Psoas muscle (tissue), 8 donors: ENCODE results near the gene TRMT2A. TPM values are rescaled to one million over a fixed set of nuclear protein-coding genes. Genes with fewer than 3 reads are reported as not detected.

Source experiments
- ATAC-seq, 4 donors: fragments of 200-7000 bp; cut with Tn5 transposase; one replicate each; pipeline ENCODE4 v1.9.1; 2020; ENCODE audit warnings: moderate library complexity in 3 of 4, mild to moderate bottlenecking in 2 of 4
- DNase-seq, 2 donors: peaks; one replicate each; pipeline ENCODE4 v3.0.0-alpha.2; 2020
- H3K27ac ChIP-seq: fragments of 200-600 bp; one replicate; pipeline ENCODE4 v1.8.0; 2022
- H3K27me3 ChIP-seq, 3 donors: fragments of 200-600 bp in 1 of 3; one replicate each; pipeline versions ENCODE4 v1.6.1 to v1.8.0; 2013 to 2022; ENCODE audit warnings: low read length in 2 of 3, mild to moderate bottlenecking in 2 of 3, moderate library complexity in 1 of 3; ENCODE audit not compliant: insufficient read depth in 3 of 3
- H3K36me3 ChIP-seq, 2 donors: fragments of 200-600 bp in 1 of 2; one replicate each; pipeline versions ENCODE4 v1.6.1 to v1.8.0; 2013 to 2022; ENCODE audit warnings: low read depth in 1 of 2, mild to moderate bottlenecking in 1 of 2, moderate library complexity in 1 of 2; ENCODE audit not compliant: insufficient read depth in 1 of 2
- H3K4me1 ChIP-seq: fragments of 200-600 bp; one replicate; pipeline ENCODE4 v1.8.0; 2022
- H3K4me3 ChIP-seq: fragments of 200-600 bp; one replicate; pipeline ENCODE4 v1.8.0; 2022; ENCODE audit warnings: mild to moderate bottlenecking
- H3K9me3 ChIP-seq: fragments of 200-600 bp; one replicate; pipeline ENCODE4 v1.8.0; 2022
- CTCF ChIP-seq: fragments of 200-600 bp; IDR thresholded peaks from one replicate; pipeline ENCODE4 v1.8.0; 2022; ENCODE audit warnings: antibody characterized with exemption
- WGBS, 3 donors: extraction: QIAGEN DNeasy Blood & Tissue Kit; methylation state at CpG; one replicate each; pipeline versions ENCODE4 v1.1.6 to v1.1.7; 2013; 5-methylcytosine and 5-hydroxymethylcytosine counted together
- intact Hi-C, 2 donors: fragments of 100-400 bp; cut with DNase I; formaldehyde crosslinking; loops; one replicate each; pipeline versions ENCODE4 v1.11.0 to v1.14.2; 2022
- polyA plus RNA-seq, 3 donors: library from polyadenylated mRNA; stranded (reverse); fragments of 200-250 nt; gene quantifications; one replicate each; pipeline ENCODE4 v1.2.3, GENCODE V29; 2013
- total RNA-seq, 4 donors: library from RNA; stranded (reverse); fragmentation: NEBNext Ultra II Directional in 2 of 4; extraction: Animal tissue kit (Norgen Biotek cat#: 25700) in 2 of 4; gene quantifications; one replicate each; pipeline versions ENCODE4 v1.2.1 to v1.2.4, GENCODE V29; 2021 to 2023
- donor health status: healthy with polysubstance abuse.
- donor health status: DM: no; HTN: no; CAD: no; lungs with moderate emphysema.
- donor health status: Bipolar disorder and iron deficiency.
- donor health status: healthy.
- donor health status: DM: yes; HTN: yes; CAD: no.
- donor health status: DM: no; HTN: no; CAD: no.
- donor health status: DM: no; HTN: no; CAD: no.
- donor health status: DM: yes; HTN: yes; CAD: no.

TRMT2A gene
- total and polyA plus RNA-seq, 7 donors = 20.5 to 34.1 (median 26.7) TPM

GRCh38 chr22:20099099-20099711 lies 17.8 kb downstream of the TRMT2A start:
- Histone ChIP-seq H3K4me3 (no peak overlapping the region), H3K9me3 (no peaks in the 10 kb centered on the region), H3K36me3 (peaks cover 3 to 90% of the 10 kb centered on the region in 2 donors), H3K27ac (peak overlapping the region; percentile 4), H3K4me1 (peaks cover 8% of the 10 kb centered on the region), H3K27me3 (no peaks in the 10 kb centered on the region)
- 88 to 95% (median 95%) methylated on average over 6 of the region's 6 CpGs for WGBS, 3 donors
- TF ChIP-seq CTCF = no peak
- ATAC-seq (no peak), DNase-seq (no peak)
- intact Hi-C loops = no loop called here

GRCh38 chr22:20096574-20097420 lies 20.2 kb downstream of the TRMT2A start:
- no peak for TF ChIP-seq CTCF
- Histone ChIP-seq H3K9me3 (no peaks in the 10 kb centered on the region), H3K4me3 (no peak overlapping the region), H3K4me1 (peaks cover 7% of the 10 kb centered on the region), H3K27ac (no peak overlapping the region), H3K27me3 (no peaks in the 10 kb centered on the region), H3K36me3 (peaks cover 3 to 95% of the 10 kb centered on the region in 2 donors)
- no peak for DNase-seq
- 96 to 99% (median 96%) methylated on average over 2 of the region's 2 CpGs for WGBS, 3 donors
- intact Hi-C loops = no loop called here
- no peak for ATAC-seq

GRCh38 chr22:20095521-20095920 lies 21.5 kb downstream of the TRMT2A start:
- peaks cover 7% of the 10 kb centered on the region for H3K4me1 ChIP-seq
- intact Hi-C loops = no loop called here
- peaks cover 10 to 95% of the 10 kb centered on the region in 2 donors for H3K36me3 ChIP-seq
- DNase-seq = no peak
- WGBS, 3 donors = 94 to 97% (median 96%) methylated on average over 4 of the region's 4 CpGs
- no peak overlapping the region for H3K4me3 ChIP-seq
- no peaks in the 10 kb centered on the region for H3K9me3 ChIP-seq
- no peak for ATAC-seq
- H3K27me3 ChIP-seq = no peaks in the 10 kb centered on the region
- no peak for TF ChIP-seq CTCF
- no peak overlapping the region for H3K27ac ChIP-seq

GRCh38 chr22:20094197-20094807 lies 22.7 kb downstream of the TRMT2A start:
- H3K4me1 ChIP-seq = peaks cover 7% of the 10 kb centered on the region
- H3K27ac ChIP-seq = peak overlapping the region; percentile 70
- no peak overlapping the region for H3K4me3 ChIP-seq
- WGBS, 3 donors = 79 to 87% (median 81%) methylated on average over 15 of the region's 15 CpGs
- ATAC-seq (peak in 2 of 4 donors; percentile 7 to 23), DNase-seq (no peak)
- H3K27me3 ChIP-seq = no peaks in the 10 kb centered on the region
- intact Hi-C loops = no loop called here
- H3K36me3 ChIP-seq = peaks cover 20 to 95% of the 10 kb centered on the region in 2 donors
- H3K9me3 ChIP-seq = no peaks in the 10 kb centered on the region
- TF ChIP-seq CTCF = no peak
